Central memory CD8-positive, alpha-beta T cell (primary cell): Measurements from ENCODE around the gene SMIM24.

Experiments
- ATAC-seq: fragments of 150-1000 bp; cut with Tn5 transposase; replicated peaks from 2 replicates; pipeline ENCODE4 v1.10.0; 2022; ENCODE audit warnings: mild to moderate bottlenecking, moderate FRiP score, moderate number of reproducible peaks; ENCODE audit not compliant: poor library complexity, severe bottlenecking; ENCODE audit errors: extremely low read depth
- DNase-seq, 2 donors: peaks; one replicate each; pipeline ENCODE4 v3.0.0; 2021; ENCODE audit warnings: low spot score in 2 of 2
- H3K27ac Mint-ChIP-seq: one replicate; pipeline ENCODE4 v1.8.0; 2022; ENCODE audit warnings: low read depth, mild to moderate bottlenecking, moderate library complexity, mixed read lengths
- H3K27me3 Mint-ChIP-seq: one replicate; pipeline ENCODE4 v1.8.0; 2022; ENCODE audit warnings: mixed read lengths
- H3K36me3 Mint-ChIP-seq: one replicate; pipeline ENCODE4 v1.8.0; 2022; ENCODE audit warnings: mild to moderate bottlenecking, moderate library complexity, mixed read lengths; ENCODE audit not compliant: insufficient read depth
- H3K4me1 Mint-ChIP-seq: one replicate; pipeline ENCODE4 v1.8.0; 2022; ENCODE audit warnings: mixed read lengths
- H3K4me3 Mint-ChIP-seq: one replicate; pipeline ENCODE4 v1.8.0; 2022; ENCODE audit warnings: mild to moderate bottlenecking, moderate library complexity, mixed read lengths
- H3K9me3 Mint-ChIP-seq: one replicate; pipeline ENCODE4 v1.8.0; 2022; ENCODE audit warnings: mixed read lengths

SMIM24 gene

GRCh38 chr19:3520166-3521103, 40.1 kb upstream of the SMIM24 start:
- H3K36me3 Mint-ChIP-seq = peaks cover 32% of the 10 kb centered on the region
- H3K4me1 Mint-ChIP-seq = peaks cover 20% of the 10 kb centered on the region
- no peaks in the 10 kb centered on the region for H3K9me3 Mint-ChIP-seq
- H3K4me3 Mint-ChIP-seq = no peak overlapping the region
- ATAC-seq (no peak), DNase-seq (no peak)
- H3K27ac Mint-ChIP-seq = no peak overlapping the region
- no peaks in the 10 kb centered on the region for H3K27me3 Mint-ChIP-seq

DNA sequence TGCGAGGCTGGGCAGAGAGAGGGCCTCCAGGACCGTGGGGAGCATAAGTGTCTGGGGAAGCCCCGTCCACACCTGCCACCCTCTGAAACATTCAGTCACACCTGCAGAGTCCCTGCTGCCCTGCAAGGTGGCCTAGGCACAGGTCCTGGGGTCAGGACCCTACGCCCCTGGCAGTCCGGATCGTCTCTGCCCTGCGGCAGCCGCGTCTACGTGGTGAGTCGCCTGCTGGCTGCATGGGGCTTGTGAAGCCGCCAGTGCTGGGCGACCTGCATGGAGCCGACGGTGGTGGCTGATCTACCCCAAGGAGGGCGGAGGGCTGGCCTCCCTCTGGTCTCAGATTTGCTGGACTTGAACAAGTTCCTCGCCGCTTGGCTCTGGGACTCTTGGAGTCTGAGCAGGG, 38.8 kb upstream of the SMIM24 start:
- Mint-ChIP-seq H3K4me1 (peaks cover 26% of the 10 kb centered on the region), H3K27ac (peak overlapping the region; percentile 19), H3K36me3 (peaks cover 24% of the 10 kb centered on the region)

GRCh38 chr19:3518659-3519058, 38.3 kb upstream of the SMIM24 start:
- ATAC-seq = no peak

More for the DNA sequence above, 38.8 kb upstream of the SMIM24 start:
- no peak for ATAC-seq
- no peaks in the 10 kb centered on the region for H3K9me3 Mint-ChIP-seq
- no peaks in the 10 kb centered on the region for H3K27me3 Mint-ChIP-seq
- no peak for DNase-seq
- H3K4me3 Mint-ChIP-seq = no peak overlapping the region

GRCh38 chr19:3518255-3518654, 37.9 kb upstream of the SMIM24 start:
- Mint-ChIP-seq H3K9me3 (no peaks in the 10 kb centered on the region), H3K4me3 (no peak overlapping the region), H3K36me3 (peaks cover 20% of the 10 kb centered on the region), H3K27ac (peak overlapping the region; percentile 19), H3K27me3 (no peaks in the 10 kb centered on the region), H3K4me1 (peaks cover 34% of the 10 kb centered on the region)
- no peak for ATAC-seq
- no peak for DNase-seq

More at GRCh38 chr19:3518659-3519058, 38.3 kb upstream of the SMIM24 start:
- no peaks in the 10 kb centered on the region for H3K27me3 Mint-ChIP-seq
- H3K36me3 Mint-ChIP-seq = peaks cover 23% of the 10 kb centered on the region
- no peak for DNase-seq
- peaks cover 31% of the 10 kb centered on the region for H3K4me1 Mint-ChIP-seq
- H3K4me3 Mint-ChIP-seq = no peak overlapping the region
- H3K9me3 Mint-ChIP-seq = no peaks in the 10 kb centered on the region
- H3K27ac Mint-ChIP-seq = peak overlapping the region; percentile 19

DNA sequence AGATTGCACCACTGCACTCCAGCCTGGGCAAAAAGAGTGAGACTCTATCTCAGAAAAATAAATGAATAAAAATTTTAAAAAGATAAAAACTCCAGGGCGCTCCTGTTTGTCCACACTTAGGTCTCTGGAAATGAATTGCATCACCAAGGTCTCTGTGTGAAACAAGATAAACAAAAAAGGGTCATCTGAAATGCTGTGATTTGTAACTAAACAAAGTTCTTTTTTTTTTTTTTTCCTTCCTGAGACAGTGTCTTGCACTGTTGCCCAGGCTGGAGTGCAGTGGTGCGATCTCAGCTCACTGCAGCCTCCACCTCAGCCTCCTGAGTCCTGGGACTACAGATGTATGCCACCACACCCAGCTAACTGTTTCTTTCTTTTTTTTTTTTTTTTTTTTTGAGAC, 37.3 kb upstream of the SMIM24 start:
- Mint-ChIP-seq H3K9me3 (no peaks in the 10 kb centered on the region), H3K4me3 (no peak overlapping the region), H3K27me3 (no peaks in the 10 kb centered on the region), H3K27ac (no peak overlapping the region), H3K4me1 (peaks cover 34% of the 10 kb centered on the region), H3K36me3 (peaks cover 17% of the 10 kb centered on the region)
- DNase-seq = no peak
- no peak for ATAC-seq

DNA sequence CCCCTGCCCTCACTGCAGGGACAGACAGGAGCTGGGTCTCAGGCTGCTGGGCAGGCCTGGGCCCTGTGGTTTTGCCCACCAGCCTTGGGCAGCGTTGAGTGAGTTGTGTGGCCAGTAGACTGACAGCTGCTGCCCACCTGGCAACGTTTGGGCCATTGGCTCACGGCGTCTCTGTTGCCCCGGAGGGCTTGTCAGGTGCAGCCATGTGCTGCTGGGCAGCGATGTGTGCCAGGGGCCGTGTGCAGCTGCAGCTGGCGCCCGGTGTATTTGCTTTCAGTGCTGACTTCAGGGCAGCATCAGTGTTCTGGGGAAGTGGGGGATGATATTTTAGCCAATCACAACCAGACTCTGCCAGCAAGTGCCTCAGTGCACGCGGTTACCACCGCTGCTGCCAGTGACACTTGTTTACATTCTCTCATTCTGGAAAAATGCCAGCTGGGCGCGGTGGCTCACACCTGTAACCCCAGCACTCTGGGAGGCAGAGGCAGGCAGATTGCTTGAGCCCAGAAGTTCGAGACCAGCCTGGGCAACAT, 36.4 kb upstream of the SMIM24 start:
- ATAC-seq = peak; percentile 90

GRCh38 chr19:3515891-3516422, 35.6 kb upstream of the SMIM24 start:
- H3K4me1 Mint-ChIP-seq = peaks cover 40% of the 10 kb centered on the region
- H3K9me3 Mint-ChIP-seq = no peaks in the 10 kb centered on the region
- no peaks in the 10 kb centered on the region for H3K27me3 Mint-ChIP-seq
- DNase-seq = no peak
- H3K4me3 Mint-ChIP-seq = no peak overlapping the region
- H3K27ac Mint-ChIP-seq = peak overlapping the region; percentile 93
- ATAC-seq = no peak
- H3K36me3 Mint-ChIP-seq = peaks cover 10% of the 10 kb centered on the region

More for the DNA sequence above, 36.4 kb upstream of the SMIM24 start:
- peak; percentile 40 to 72 for DNase-seq
- H3K27me3 Mint-ChIP-seq = no peaks in the 10 kb centered on the region
- H3K4me3 Mint-ChIP-seq = peak overlapping the region; percentile 20
- H3K27ac Mint-ChIP-seq = peak overlapping the region; percentile 93
- H3K36me3 Mint-ChIP-seq = peaks cover 14% of the 10 kb centered on the region
- peaks cover 42% of the 10 kb centered on the region for H3K4me1 Mint-ChIP-seq
- no peaks in the 10 kb centered on the region for H3K9me3 Mint-ChIP-seq

DNA sequence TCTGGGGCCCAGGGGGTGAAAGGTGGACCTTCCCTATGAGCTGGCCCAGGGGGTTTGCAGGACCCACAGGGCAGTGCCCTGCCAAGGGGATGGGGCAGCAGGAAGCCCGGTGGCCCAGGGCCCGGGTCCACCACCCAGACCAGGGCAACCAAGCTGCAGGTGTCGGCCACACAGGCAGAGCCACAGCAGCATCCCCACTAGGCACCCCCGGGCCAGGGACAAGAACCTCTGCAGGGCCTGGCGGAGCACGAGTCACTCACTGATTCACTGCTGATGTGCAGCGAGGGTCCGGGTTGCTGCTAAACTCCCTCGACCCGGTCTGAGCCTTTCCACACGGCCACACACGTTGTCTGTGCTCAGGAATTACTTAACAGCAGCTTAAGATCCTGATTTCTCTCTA, 34.6 kb upstream of the SMIM24 start:
- H3K4me1 Mint-ChIP-seq = peaks cover 44% of the 10 kb centered on the region
- DNase-seq (no peak), ATAC-seq (no peak)
- no peaks in the 10 kb centered on the region for H3K27me3 Mint-ChIP-seq
- peaks cover 11% of the 10 kb centered on the region for H3K36me3 Mint-ChIP-seq
- H3K4me3 Mint-ChIP-seq = no peak overlapping the region
- H3K9me3 Mint-ChIP-seq = no peaks in the 10 kb centered on the region
- no peak overlapping the region for H3K27ac Mint-ChIP-seq

DNA sequence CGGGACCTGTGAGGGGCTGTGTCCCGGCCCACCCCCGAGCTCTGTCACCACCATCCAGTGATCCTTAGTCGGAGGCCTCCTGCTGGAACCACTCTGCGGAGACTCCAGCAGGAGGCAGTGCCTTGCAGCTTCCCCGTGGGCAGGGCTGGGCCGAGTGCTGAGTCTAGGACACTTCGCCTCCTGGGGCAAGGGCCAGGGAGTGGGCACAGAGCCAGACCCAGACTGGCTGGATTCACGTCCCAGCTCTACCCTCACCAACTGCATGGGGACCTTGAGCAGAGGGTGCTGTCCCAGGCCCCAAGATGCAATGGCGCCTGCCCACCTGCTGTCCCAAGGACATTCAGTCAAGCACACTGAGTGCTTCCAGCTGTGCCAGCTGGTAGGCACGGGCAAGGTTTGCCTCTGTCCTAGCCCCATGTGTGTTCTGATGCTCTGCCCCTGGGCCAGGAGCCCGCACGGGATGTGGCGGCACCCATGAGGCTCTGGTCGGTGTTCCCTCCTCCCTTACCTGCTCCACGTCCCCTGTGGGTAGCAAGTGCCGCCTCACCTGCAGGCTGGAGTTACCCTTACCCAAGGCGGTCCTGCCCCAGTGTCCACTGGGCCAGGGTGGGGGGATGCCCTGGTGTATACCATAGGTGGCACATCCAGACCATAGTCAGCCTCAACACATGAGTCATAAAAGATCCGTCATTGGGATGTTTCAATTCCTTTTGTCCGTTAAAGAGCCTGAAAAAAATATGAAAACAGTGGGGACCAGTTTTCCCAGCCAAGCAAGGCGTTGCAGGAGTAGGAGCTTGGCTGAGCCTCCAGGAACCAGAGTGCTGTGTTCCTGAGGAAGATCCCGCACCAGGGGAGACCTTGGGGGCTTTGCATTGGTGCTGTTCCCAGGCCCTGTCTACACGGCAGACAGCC, 33.2 kb upstream of the SMIM24 start:
- ATAC-seq = no peak
- Mint-ChIP-seq H3K27ac (peak overlapping the region; percentile 64), H3K4me1 (peaks cover 58% of the 10 kb centered on the region)

GRCh38 chr19:3512562-3513228, 32.4 kb upstream of the SMIM24 start:
- no peak overlapping the region for H3K4me3 Mint-ChIP-seq
- DNase-seq (no peak), ATAC-seq (no peak)
- peaks cover 62% of the 10 kb centered on the region for H3K4me1 Mint-ChIP-seq
- no peak overlapping the region for H3K27ac Mint-ChIP-seq
- H3K9me3 Mint-ChIP-seq = no peaks in the 10 kb centered on the region
- no peaks in the 10 kb centered on the region for H3K27me3 Mint-ChIP-seq
- peaks cover 11% of the 10 kb centered on the region for H3K36me3 Mint-ChIP-seq

More for the DNA sequence above, 33.2 kb upstream of the SMIM24 start:
- peaks cover 10% of the 10 kb centered on the region for H3K36me3 Mint-ChIP-seq
- H3K27me3 Mint-ChIP-seq = no peaks in the 10 kb centered on the region
- no peaks in the 10 kb centered on the region for H3K9me3 Mint-ChIP-seq
- H3K4me3 Mint-ChIP-seq = no peak overlapping the region
- no peak for DNase-seq

- no peak overlapping the region for H3K4me3 Mint-ChIP-seq
- H3K36me3 Mint-ChIP-seq = peaks cover 13% of the 10 kb centered on the region
- ATAC-seq = no peak
- peaks cover 68% of the 10 kb centered on the region for H3K4me1 Mint-ChIP-seq
- no peak for DNase-seq
- H3K27ac Mint-ChIP-seq = peak overlapping the region; percentile 53
- H3K27me3 Mint-ChIP-seq = no peaks in the 10 kb centered on the region
- no peaks in the 10 kb centered on the region for H3K9me3 Mint-ChIP-seq
These were observed 31.4 kb upstream of the SMIM24 start for GRCh38 chr19:3511506-3512251.
